ENCODE data around the gene TASP1. TPM values are rescaled to one million over a fixed set of nuclear protein-coding genes. Genes with fewer than 3 reads are reported as not detected.
A peak's percentile ranks its signal among the peaks of the same experiment; 100 is the strongest.

The TASP1 gene
- total and polyA plus RNA-seq, 4 donors, result 2.5 to 10.0 (median 4.7) TPM

DNA sequence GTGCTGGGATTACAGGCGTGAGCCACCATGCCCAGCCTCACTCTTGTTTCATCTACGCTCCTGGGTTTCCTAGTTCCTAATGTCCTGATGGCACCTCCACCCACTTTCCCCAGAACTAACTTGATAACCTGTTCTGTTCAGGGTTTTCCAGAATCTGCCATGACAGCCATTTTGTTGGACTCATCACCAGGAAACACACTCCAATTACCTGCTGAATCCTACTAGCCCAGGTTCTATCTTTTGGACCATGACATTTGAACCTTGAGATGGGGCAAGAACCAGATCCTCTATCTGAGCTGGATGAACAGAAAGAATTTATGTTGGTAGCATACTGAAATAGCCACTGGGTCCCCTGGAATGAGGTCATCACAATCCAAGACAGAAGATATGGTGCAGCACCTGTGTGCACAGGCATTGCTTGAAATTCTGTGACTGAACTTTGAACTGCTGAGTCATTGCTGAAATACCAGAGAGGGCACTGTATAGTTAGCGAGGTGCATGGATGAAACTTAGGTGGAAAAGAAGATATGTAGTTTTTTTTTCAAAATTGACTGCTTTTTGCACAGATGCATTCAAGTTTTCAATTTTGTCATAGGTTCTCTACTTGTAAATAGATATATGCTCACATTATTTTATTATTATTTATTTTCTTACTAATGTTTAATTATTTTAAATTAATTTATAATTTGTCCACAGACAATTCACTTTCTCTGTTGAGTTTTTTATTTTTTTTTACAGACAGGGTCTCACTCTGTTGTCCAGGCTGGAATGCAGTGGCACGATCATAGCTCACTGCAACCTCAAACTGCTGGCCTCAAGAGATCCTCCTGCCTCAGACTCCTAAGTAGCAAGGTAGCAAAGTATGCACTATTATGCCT lies 42.8 kb upstream of the TASP1 start:
- TF ChIP-seq RXRA (IDR thresholded peaks at IDR 0.05) (peak; percentile 42 to 46), NR2F2 (IDR thresholded peaks at IDR 0.05) (no peak), YY1 (IDR thresholded peaks at IDR 0.05) (peak; percentile 25), SP1 (IDR thresholded peaks at IDR 0.05) (peak; percentile 13), RAD21 (IDR thresholded peaks at IDR 0.05) (peak; percentile 4 to 29), JUND (IDR thresholded peaks at IDR 0.05) (peak; percentile 87 to 92), HNF4A (conservative IDR thresholded peaks at IDR 0.05) (peak; percentile 84 to 87), HNF4G (IDR thresholded peaks at IDR 0.05) (peak; percentile 68)
- TF ChIP-seq, protein P1, sequence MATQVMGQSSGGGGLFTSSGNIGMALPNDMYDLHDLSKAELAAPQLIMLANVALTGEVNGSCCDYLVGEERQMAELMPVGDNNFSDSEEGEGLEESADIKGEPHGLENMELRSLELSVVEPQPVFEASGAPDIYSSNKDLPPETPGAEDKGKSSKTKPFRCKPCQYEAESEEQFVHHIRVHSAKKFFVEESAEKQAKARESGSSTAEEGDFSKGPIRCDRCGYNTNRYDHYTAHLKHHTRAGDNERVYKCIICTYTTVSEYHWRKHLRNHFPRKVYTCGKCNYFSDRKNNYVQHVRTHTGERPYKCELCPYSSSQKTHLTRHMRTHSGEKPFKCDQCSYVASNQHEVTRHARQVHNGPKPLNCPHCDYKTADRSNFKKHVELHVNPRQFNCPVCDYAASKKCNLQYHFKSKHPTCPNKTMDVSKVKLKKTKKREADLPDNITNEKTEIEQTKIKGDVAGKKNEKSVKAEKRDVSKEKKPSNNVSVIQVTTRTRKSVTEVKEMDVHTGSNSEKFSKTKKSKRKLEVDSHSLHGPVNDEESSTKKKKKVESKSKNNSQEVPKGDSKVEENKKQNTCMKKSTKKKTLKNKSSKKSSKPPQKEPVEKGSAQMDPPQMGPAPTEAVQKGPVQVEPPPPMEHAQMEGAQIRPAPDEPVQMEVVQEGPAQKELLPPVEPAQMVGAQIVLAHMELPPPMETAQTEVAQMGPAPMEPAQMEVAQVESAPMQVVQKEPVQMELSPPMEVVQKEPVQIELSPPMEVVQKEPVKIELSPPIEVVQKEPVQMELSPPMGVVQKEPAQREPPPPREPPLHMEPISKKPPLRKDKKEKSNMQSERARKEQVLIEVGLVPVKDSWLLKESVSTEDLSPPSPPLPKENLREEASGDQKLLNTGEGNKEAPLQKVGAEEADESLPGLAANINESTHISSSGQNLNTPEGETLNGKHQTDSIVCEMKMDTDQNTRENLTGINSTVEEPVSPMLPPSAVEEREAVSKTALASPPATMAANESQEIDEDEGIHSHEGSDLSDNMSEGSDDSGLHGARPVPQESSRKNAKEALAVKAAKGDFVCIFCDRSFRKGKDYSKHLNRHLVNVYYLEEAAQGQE (IDR thresholded peaks at IDR 0.05), result peak; percentile 20
- TF ChIP-seq, protein P2, sequence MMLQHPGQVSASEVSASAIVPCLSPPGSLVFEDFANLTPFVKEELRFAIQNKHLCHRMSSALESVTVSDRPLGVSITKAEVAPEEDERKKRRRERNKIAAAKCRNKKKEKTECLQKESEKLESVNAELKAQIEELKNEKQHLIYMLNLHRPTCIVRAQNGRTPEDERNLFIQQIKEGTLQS (IDR thresholded peaks at IDR 0.05), result peak; percentile 87
- TF ChIP-seq, protein P3, sequence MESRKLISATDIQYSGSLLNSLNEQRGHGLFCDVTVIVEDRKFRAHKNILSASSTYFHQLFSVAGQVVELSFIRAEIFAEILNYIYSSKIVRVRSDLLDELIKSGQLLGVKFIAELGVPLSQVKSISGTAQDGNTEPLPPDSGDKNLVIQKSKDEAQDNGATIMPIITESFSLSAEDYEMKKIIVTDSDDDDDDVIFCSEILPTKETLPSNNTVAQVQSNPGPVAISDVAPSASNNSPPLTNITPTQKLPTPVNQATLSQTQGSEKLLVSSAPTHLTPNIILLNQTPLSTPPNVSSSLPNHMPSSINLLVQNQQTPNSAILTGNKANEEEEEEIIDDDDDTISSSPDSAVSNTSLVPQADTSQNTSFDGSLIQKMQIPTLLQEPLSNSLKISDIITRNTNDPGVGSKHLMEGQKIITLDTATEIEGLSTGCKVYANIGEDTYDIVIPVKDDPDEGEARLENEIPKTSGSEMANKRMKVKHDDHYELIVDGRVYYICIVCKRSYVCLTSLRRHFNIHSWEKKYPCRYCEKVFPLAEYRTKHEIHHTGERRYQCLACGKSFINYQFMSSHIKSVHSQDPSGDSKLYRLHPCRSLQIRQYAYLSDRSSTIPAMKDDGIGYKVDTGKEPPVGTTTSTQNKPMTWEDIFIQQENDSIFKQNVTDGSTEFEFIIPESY (IDR thresholded peaks at IDR 0.05), result no peak
- DNase-seq (ENCODE audit: low spot score), result no peak
- no peak overlapping the region for H3K9ac ChIP-seq (ENCODE audit: low read depth in 1 of 2, low read length in 2 of 2)
- 73% methylated on average over 4 of the region's 4 CpGs for WGBS
- no peak overlapping the region for H3K4me3 ChIP-seq (ENCODE audit: low read depth in 1 of 3, low read length in 3 of 3)
- H3K4me1 ChIP-seq (ENCODE audit: control insufficient read depth in 4 of 4, insufficient read depth in 4 of 4, low read length in 3 of 4), result peaks cover 0 to 4% (median 0%) of the 10 kb centered on the region in 4 donors
- no peak overlapping the region for H3K27ac ChIP-seq (ENCODE audit: low read depth in 1 of 2, low read length in 2 of 2)
- H3K36me3 ChIP-seq (ENCODE audit: control insufficient read depth in 4 of 4, insufficient read depth in 3 of 4, low read depth in 1 of 4, low read length in 3 of 4), result no peaks in the 10 kb centered on the region
- no peaks in the 10 kb centered on the region for H3K9me3 ChIP-seq (ENCODE audit: control insufficient read depth in 4 of 4, low read length in 3 of 4)
- no peaks in the 10 kb centered on the region for H3K27me3 ChIP-seq (ENCODE audit: control insufficient read depth in 4 of 4, insufficient read depth in 4 of 4, low read length in 3 of 4)

GRCh38 chr20:13678944-13679343 lies 40.2 kb upstream of the TASP1 start:
- no peak overlapping the region for H3K9ac ChIP-seq (ENCODE audit: low read depth in 1 of 2, low read length in 2 of 2)
- peaks cover 0 to 4% (median 0%) of the 10 kb centered on the region in 4 donors for H3K4me1 ChIP-seq (ENCODE audit: control insufficient read depth in 4 of 4, insufficient read depth in 4 of 4, low read length in 3 of 4)
- no peak overlapping the region for H3K4me3 ChIP-seq (ENCODE audit: low read depth in 1 of 3, low read length in 3 of 3)
- DNase-seq (ENCODE audit: low spot score), result no peak
- no peak overlapping the region for H3K27ac ChIP-seq (ENCODE audit: low read depth in 1 of 2, low read length in 2 of 2)
- no peaks in the 10 kb centered on the region for H3K36me3 ChIP-seq (ENCODE audit: control insufficient read depth in 4 of 4, insufficient read depth in 3 of 4, low read depth in 1 of 4, low read length in 3 of 4)
- 81% methylated on average over 1 of the region's 1 CpG for WGBS
- no peaks in the 10 kb centered on the region for H3K27me3 ChIP-seq (ENCODE audit: control insufficient read depth in 4 of 4, insufficient read depth in 4 of 4, low read length in 3 of 4)
- no peaks in the 10 kb centered on the region for H3K9me3 ChIP-seq (ENCODE audit: control insufficient read depth in 4 of 4, low read length in 3 of 4)
- TF ChIP-seq HNF4A (conservative IDR thresholded peaks at IDR 0.05) (no peak), GABPA (IDR thresholded peaks at IDR 0.05 in 1 of 2, conservative IDR thresholded peaks at IDR 0.05 in 1 of 2) (no peak), FOXA2 (IDR thresholded peaks at IDR 0.05) (no peak), SP1 (IDR thresholded peaks at IDR 0.05) (no peak), RAD21 (IDR thresholded peaks at IDR 0.05) (no peak), JUND (IDR thresholded peaks at IDR 0.05) (no peak), FOXA1 (IDR thresholded peaks at IDR 0.05) (no peak), EGR1 (IDR thresholded peaks at IDR 0.05; ENCODE audit: low read depth in 2 of 2) (no peak), HNF4G (IDR thresholded peaks at IDR 0.05) (no peak), MAX (IDR thresholded peaks at IDR 0.05) (no peak), RXRA (IDR thresholded peaks at IDR 0.05) (no peak), YY1 (IDR thresholded peaks at IDR 0.05) (no peak), NR2F2 (IDR thresholded peaks at IDR 0.05) (no peak), TAF1 (conservative IDR thresholded peaks at IDR 0.05) (no peak)
- TF ChIP-seq, protein P2 (IDR thresholded peaks at IDR 0.05), result no peak
- TF ChIP-seq, protein P3 (IDR thresholded peaks at IDR 0.05), result no peak
- TF ChIP-seq, protein P1 (IDR thresholded peaks at IDR 0.05), result no peak
